AG09309 (cell line): ENCODE results near the gene TMEM170A.
A peak's percentile ranks its signal among the peaks of the same experiment; 100 is the strongest.
"Not testable (repeated sequence)": the region's sequence is repeated elsewhere in the genome, so short reads cannot be mapped to it uniquely, and the experiment has no call there.

Experiments
- DNase-seq: peaks from one replicate; pipeline ENCODE4 v3.0.0-alpha.2; 2010; ENCODE audit warnings: low read depth
- H3K4me3 ChIP-seq: 2 replicates; pipeline ENCODE4 v1.5.1; 2011; ENCODE audit warnings: mild to moderate bottlenecking, low read depth, low read length, moderate library complexity; ENCODE audit not compliant: control insufficient read depth
- TF ChIP-seq, protein P1 (sequence below): IDR thresholded peaks from 2 replicates; pipeline ENCODE4 v1.5.1; 2011; ENCODE audit warnings: mild to moderate bottlenecking, low read depth, low read length, inconsistent platforms; ENCODE audit not compliant: insufficient read depth, control insufficient read depth; ENCODE audit errors: missing control alignments

The TMEM170A gene, protein sequence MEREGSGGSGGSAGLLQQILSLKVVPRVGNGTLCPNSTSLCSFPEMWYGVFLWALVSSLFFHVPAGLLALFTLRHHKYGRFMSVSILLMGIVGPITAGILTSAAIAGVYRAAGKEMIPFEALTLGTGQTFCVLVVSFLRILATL

DNA sequence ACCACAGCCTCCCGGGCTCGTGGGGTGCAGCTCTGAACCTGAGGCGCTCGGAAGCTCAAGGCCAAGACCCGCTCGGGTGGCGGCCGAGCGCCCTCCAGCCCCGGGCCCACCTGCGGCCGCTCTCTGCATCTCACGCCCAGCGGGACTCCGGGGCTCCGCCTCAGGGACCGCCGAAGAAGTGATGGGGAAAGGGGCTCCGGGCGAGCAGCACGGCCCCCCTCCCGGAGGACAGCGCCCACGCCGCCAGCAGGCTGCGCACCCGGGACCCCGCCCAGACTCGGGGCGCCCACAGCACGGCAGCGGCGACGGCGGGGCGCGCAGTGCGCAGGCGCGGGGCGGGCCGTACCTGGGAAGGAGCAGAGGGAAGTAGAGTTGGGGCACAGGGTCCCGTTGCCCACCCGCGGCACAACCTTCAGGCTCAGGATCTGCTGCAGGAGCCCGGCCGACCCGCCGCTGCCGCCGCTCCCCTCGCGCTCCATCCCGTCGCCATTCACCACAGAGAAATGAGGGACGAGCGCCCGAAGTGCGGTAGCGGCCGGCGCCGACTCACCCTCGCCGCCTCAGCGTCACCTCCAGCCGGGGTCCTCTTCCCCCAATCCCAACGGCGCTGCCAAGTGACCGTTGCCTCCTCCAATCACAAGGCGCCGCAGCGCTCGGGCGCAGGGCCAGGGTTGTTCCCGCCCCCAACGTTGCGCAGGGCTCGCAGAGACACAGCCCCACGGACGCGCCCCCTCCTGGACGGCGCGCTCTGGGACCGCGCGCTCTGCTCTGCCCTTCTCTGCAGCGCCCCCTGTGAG lies at the start of gene TMEM170A:
Gene TMEM170A, minus strand, starts transcription at position 568 of the 797 bp plus-strand sequence. Its CDS starts 89 bp downstream, at position 479.
- peak within 1 kb of the TSS; percentile 89 for H3K4me3 ChIP-seq
- TF ChIP-seq, protein P1, sequence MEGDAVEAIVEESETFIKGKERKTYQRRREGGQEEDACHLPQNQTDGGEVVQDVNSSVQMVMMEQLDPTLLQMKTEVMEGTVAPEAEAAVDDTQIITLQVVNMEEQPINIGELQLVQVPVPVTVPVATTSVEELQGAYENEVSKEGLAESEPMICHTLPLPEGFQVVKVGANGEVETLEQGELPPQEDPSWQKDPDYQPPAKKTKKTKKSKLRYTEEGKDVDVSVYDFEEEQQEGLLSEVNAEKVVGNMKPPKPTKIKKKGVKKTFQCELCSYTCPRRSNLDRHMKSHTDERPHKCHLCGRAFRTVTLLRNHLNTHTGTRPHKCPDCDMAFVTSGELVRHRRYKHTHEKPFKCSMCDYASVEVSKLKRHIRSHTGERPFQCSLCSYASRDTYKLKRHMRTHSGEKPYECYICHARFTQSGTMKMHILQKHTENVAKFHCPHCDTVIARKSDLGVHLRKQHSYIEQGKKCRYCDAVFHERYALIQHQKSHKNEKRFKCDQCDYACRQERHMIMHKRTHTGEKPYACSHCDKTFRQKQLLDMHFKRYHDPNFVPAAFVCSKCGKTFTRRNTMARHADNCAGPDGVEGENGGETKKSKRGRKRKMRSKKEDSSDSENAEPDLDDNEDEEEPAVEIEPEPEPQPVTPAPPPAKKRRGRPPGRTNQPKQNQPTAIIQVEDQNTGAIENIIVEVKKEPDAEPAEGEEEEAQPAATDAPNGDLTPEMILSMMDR: peak; percentile 100
- DNase-seq: peak; percentile 93

DNA sequence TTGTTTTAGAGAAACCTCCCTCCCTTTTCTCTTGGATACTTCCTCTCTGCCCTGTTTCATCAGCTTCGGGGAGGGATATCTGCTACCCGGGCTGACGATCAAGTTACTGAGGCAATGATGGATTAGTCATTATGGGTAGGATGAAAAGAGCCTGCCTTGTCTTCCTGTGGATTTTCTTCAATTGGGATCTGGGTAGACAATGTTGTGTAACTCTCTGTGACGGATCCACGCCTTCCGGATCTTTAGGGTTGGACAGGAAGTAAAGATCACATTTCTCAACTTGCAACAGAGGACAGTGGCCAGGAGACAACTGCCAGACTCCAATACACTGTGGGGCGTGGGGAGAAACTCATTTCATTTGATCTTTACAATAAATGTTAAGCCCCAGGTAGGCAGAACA lies 42.1 kb upstream of the TMEM170A start:
- peak; percentile 95 for DNase-seq
- H3K4me3 ChIP-seq: no peak overlapping the region

DNA sequence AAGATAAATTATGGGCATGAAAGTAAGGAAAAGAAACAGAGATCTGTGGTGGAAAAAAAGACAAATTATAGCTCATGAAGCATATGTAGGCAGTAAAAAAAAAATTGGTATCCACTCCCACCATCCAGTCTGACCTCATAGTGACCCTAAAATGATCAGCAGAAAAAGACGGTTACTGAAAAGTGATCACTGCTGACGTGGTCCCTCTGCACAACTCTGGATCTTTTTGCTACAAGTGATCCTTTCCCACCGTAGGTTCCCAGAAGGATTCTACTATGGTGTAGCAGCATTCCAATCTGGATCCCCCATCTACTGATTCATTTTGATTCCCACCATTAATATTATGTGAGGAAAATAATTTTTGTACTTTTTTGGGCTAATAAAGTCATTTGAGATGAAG lies 41.6 kb upstream of the TMEM170A start:
- no peak overlapping the region for H3K4me3 ChIP-seq
- TF ChIP-seq, protein P1: no peak

More for the DNA sequence above, 42.1 kb upstream of the TMEM170A start:
- TF ChIP-seq, protein P1: no peak

DNA sequence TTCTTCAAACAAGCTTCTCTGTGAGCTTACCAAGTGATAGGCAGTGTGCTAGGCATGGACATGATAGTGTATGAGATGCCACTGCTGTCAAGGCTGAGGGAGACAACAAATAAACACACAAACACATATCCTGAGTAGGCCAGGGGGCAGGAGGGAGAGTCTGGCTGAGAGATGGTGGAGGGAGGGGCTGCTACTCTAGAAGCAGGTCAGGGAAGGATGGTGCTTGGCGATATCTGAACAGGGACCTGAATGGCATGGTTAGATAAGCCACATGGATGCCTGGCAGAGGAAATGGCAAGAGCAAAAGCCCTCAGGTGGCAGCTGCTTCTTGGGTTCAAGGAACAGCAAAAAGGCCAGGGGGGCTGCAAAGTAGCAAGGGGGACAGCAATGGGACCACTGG lies 39.3 kb upstream of the TMEM170A start:
- no peak for DNase-seq

More for the DNA sequence above, 41.6 kb upstream of the TMEM170A start:
- DNase-seq: no peak

DNA sequence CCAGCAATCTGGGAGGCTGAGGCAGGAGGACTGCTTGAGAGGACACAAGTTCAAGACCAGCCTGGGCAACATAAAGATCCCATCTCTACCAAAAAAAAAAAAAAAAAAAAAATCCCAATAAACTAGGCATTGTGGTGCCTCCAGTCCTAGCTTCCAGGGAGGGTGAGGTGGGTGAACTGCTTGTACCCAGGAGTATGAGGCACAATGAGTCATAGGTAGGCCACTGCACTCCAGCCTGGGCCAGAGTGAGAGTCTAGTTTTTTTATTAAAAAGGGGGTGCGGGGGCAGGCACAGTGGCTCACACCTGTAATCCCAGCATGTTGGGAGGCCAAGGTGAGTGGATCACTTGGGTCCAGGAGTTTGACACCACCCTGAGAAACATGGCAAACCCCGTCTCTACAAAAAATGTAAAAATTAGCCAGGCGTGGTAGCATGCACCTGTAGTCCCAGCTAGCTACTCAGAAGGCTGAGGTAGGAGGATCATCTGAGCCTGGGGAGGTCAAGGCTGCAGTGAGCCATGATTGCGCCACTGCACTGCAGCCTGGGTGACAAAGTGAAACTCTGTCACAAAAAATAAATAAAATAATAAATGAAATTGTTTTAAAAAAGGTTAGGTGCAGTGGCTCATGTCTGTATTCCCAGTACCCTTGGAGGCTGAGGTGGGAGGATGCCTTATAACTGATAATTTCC lies 38.6 kb upstream of the TMEM170A start:
- TF ChIP-seq, protein P1: no peak
- no peak overlapping the region for H3K4me3 ChIP-seq
- no peak for DNase-seq

More for the DNA sequence above, 39.3 kb upstream of the TMEM170A start:
- TF ChIP-seq, protein P1: no peak
- H3K4me3 ChIP-seq: no peak overlapping the region

DNA sequence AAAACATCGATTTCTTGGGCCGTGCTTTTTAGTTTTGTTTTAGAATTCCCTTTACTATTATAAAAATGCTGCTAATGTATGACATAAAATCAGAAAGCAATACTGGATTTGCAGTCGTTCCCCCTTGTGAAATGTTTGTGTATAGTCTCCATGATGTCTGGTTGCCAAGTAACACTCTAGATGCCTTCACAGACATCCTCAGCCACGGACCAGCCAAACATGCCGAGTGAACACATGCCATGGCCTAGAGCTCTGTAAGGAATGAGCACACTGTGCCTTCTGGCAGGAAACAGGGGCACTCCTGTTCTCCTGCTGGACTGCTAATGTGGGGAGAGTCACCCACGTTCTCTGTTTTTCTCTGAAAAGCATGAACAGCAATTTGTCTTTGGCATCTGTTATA lies 37.3 kb upstream of the TMEM170A start:
- H3K4me3 ChIP-seq, DNase-seq: not testable (repeated sequence)

DNA sequence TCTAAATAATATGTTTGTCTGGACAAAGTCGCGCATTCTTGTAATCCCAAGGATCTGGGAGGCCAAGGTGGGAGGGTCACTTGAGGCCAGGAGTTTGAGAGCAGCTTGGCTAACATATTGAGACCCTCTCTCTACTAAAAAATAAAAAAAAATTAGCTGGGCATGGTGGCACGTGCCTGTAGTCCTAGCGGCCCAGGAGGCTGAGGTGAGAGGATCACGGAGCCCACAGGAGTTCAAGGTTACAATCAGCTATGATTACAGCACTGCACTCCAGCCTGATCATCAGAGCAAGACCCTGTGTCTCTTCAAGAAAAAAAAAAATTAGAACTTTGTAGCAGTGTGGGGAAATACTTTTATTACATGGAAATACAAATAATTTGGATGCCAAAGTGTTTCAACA lies 36.9 kb upstream of the TMEM170A start:
- H3K4me3 ChIP-seq: no peak overlapping the region
- DNase-seq: no peak
- TF ChIP-seq, protein P1: no peak

DNA sequence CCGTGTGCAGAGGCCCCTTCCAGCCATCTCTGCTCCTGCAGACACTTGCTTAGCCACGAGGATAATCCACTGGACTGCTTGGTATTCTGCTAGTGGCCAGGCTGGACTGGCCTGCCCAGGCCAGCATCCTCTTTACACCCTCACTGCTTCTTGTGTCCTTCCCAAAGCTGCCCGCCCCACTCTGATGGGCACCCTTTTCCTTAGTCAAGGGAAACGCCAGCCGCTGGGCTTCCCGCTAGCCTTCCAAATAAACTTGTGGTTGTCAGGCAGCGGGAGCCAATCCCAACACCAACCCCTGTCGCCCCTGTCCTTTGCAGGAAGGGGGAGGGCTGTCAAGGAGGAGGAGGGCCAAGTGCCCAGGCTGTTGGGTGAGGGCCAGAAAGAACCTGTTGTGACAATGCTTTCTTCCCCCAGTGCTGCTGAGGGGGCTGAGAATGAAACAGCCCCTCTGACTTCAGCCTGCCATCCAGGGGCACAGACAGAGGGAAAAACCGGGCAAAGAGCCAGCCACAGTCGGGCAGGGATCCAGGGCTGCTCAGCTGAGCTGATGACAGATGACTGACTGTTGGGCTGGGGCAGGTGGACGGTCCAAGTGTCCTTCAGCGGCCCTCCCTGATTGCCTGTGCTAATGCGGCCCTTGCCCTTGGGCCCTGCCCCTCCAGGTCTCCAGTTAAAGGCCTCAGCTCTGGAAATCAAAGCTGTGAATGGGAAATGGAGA lies 34.3 kb upstream of the TMEM170A start:
- H3K4me3 ChIP-seq, DNase-seq: not testable (repeated sequence)
